Measurements from ENCODE around the gene VRK2. TPM values are rescaled to one million over a fixed set of nuclear protein-coding genes. Genes with fewer than 3 reads are reported as not detected.

Gene VRK2
- total RNA-seq, 2 donors from 2014 or later, result 18.1 to 19.2 TPM

- Histone ChIP-seq H3K27me3 (replicated peaks; ENCODE audit: insufficient read depth) (no peaks in the 10 kb centered on the region), H3K9me3 (no peaks in the 10 kb centered on the region), H3K27ac (no peak overlapping the region), H3K4me3 (no peak overlapping the region), H3K4me1 (replicated peaks) (no peaks in the 10 kb centered on the region), H3K36me3 (no peaks in the 10 kb centered on the region)
- intact Hi-C loops (cut with DNase I), result no loop called here
- DNase-seq (ENCODE audit: low spot score), result no peak
- 64% methylated on average over 9 of the region's 9 CpGs for WGBS
- TF ChIP-seq CTCF (IDR thresholded peaks at IDR 0.05), result no peak
- no peak for TF ChIP-seq POLR2A (IDR thresholded peaks at IDR 0.05)
- TF ChIP-seq POLR2AphosphoS5 (IDR thresholded peaks at IDR 0.05), result no peak
Observed at GRCh38 chr2:58056192-58056916, 9.7 kb downstream of the VRK2 start.

- Histone ChIP-seq H3K27ac (no peak overlapping the region), H3K4me1 (replicated peaks) (no peaks in the 10 kb centered on the region), H3K4me3 (no peak overlapping the region), H3K36me3 (no peaks in the 10 kb centered on the region), H3K9me3 (no peaks in the 10 kb centered on the region), H3K27me3 (replicated peaks; ENCODE audit: insufficient read depth) (no peaks in the 10 kb centered on the region)
- DNase-seq (ENCODE audit: low spot score), result no peak
- intact Hi-C loops (cut with DNase I), result no loop called here
- no peak for TF ChIP-seq POLR2A (IDR thresholded peaks at IDR 0.05)
- TF ChIP-seq POLR2AphosphoS5 (IDR thresholded peaks at IDR 0.05), result no peak
- no peak for TF ChIP-seq CTCF (IDR thresholded peaks at IDR 0.05)
- WGBS, result 74% methylated on average over 6 of the region's 6 CpGs
Observed at GRCh38 chr2:58057707-58058530, 11.3 kb downstream of the VRK2 start.

- H3K36me3 ChIP-seq, result no peaks in the 10 kb centered on the region
- no peaks in the 10 kb centered on the region for H3K9me3 ChIP-seq
- 84% methylated on average over 2 of the region's 2 CpGs for WGBS
- no peaks in the 10 kb centered on the region for H3K4me1 ChIP-seq (replicated peaks)
- no peak overlapping the region for H3K27ac ChIP-seq
- intact Hi-C loops (cut with DNase I), result no loop called here
- no peaks in the 10 kb centered on the region for H3K27me3 ChIP-seq (replicated peaks; ENCODE audit: insufficient read depth)
- no peak for TF ChIP-seq POLR2A (IDR thresholded peaks at IDR 0.05)
- TF ChIP-seq POLR2AphosphoS5 (IDR thresholded peaks at IDR 0.05), result no peak
- no peak for TF ChIP-seq CTCF (IDR thresholded peaks at IDR 0.05)
- no peak overlapping the region for H3K4me3 ChIP-seq
- DNase-seq (ENCODE audit: low spot score), result no peak
Observed at GRCh38 chr2:58063641-58064040, 17.0 kb downstream of the VRK2 start.

GRCh38 chr2:58064086-58064485, 17.5 kb downstream of the VRK2 start:
- intact Hi-C loops (cut with DNase I), result no loop called here
- H3K27me3 ChIP-seq (replicated peaks; ENCODE audit: insufficient read depth), result no peaks in the 10 kb centered on the region
- WGBS, result 97% methylated on average over 2 of the region's 2 CpGs

More at GRCh38 chr2:58064086-58064485, 17.5 kb downstream of the VRK2 start:
- no peaks in the 10 kb centered on the region for H3K9me3 ChIP-seq
- no peak for TF ChIP-seq POLR2A (IDR thresholded peaks at IDR 0.05)
- TF ChIP-seq CTCF (IDR thresholded peaks at IDR 0.05), result no peak
- TF ChIP-seq POLR2AphosphoS5 (IDR thresholded peaks at IDR 0.05), result no peak
- DNase-seq (ENCODE audit: low spot score), result no peak
- H3K4me1 ChIP-seq (replicated peaks), result no peaks in the 10 kb centered on the region
- no peaks in the 10 kb centered on the region for H3K36me3 ChIP-seq
- H3K27ac ChIP-seq, result no peak overlapping the region
- H3K4me3 ChIP-seq, result no peak overlapping the region
